ENCODE results near the gene CGB3. TPM values are rescaled to one million over a fixed set of nuclear protein-coding genes. Genes with fewer than 3 reads are reported as not detected.
A peak's percentile ranks its signal among the peaks of the same experiment; 100 is the strongest.

The CGB3 gene
- total and polyA plus RNA-seq, 2 experiments from 2014 or later = not detected

DNA sequence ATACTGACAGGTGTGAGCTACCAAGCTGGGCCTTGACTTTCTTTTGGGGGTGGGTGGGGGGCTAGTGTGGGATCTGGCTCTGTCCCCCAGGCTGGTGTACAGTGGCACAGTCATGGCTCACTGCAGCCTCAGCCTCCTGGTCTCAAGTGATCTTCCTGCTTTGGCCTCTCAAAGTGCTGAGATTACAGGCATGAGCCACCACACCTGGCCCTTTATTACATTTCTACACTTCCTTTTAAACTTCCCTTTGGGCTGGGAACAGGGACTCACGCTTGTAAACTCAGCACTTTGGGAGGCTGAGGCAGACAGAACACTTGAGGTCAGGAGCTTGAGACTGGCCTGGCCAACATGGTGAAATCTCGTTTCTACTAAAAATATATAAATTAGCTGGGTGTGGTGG, 47.1 kb downstream of the CGB3 start:
- no peak overlapping the region for H3K4me3 ChIP-seq
- no peaks in the 10 kb centered on the region for H3K27me3 ChIP-seq
- H3K27ac ChIP-seq = no peak overlapping the region
- no peak for TF ChIP-seq CTCF (IDR thresholded peaks at IDR 0.05; ENCODE audit: low read depth, low read length)
- peaks cover 30% of the 10 kb centered on the region for H3K36me3 ChIP-seq
- H3K9me3 ChIP-seq (ENCODE audit: low read depth) = no peaks in the 10 kb centered on the region
- no peak for DNase-seq (ENCODE audit: low read depth in 1 of 2, low spot score in 1 of 2)
- H3K4me1 ChIP-seq (ENCODE audit: low read depth) = peaks cover 2% of the 10 kb centered on the region

DNA sequence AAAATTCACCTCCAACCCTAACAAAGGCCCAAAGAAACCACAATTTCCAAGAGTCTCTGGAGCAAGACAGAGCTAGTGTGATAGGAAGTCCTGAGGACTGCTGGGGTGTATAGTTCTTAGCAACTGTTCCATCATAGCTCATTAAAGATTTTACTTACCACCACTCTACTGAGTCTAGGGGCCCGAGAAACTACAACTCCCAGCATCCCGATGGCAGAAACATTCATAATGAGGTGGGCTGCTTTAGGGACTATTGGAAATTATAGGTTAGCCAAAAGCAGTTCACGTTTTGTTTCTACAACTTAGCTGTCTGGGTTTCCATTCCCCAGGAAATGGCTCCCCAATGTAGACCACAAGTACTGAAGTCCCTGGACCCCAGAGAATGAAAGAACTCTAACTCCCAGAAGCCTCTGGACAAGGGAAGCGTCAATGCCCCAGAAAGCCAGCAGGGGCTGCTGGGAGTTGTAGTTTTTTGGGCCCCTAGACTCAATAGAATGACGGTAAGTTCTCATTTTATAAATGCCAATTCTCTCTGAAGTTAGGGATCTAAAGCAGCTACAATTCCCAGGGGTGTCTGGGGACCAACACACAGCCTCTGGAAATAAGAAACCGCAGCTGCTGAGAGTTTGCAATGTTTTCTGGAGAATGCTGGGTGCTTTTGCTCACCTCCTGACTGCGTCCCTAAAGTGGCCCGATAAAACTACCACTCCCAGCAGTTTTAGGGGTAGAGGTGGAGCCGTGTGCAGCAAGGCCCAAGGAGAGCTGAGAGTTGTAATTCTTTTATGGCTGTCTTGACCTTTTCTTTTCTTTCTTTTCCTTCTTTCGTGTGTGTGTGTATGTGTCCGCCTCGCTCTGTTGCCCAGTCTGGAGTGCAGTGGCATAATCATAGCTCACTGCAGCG, 47.9 kb downstream of the CGB3 start:
- no peak overlapping the region for H3K27ac ChIP-seq
- DNase-seq (ENCODE audit: low read depth in 1 of 2, low spot score in 1 of 2) = peak in 1 of 2 donors; percentile 42
- peaks cover 30% of the 10 kb centered on the region for H3K36me3 ChIP-seq
- H3K4me3 ChIP-seq = no peak overlapping the region
- peak; percentile 19 for TF ChIP-seq CTCF (IDR thresholded peaks at IDR 0.05; ENCODE audit: low read depth, low read length)
- no peaks in the 10 kb centered on the region for H3K27me3 ChIP-seq
- no peaks in the 10 kb centered on the region for H3K9me3 ChIP-seq (ENCODE audit: low read depth)
- peaks cover 2% of the 10 kb centered on the region for H3K4me1 ChIP-seq (ENCODE audit: low read depth)

Other genes with a start within 250 kb of the CGB3 start
- gene BCAT2, start 213.3 kb downstream of the CGB3 start, total RNA-seq = 127 and 144 TPM in 2 replicates
- 154 and 157 TPM in 2 replicates for gene BCAT2, start 213.3 kb downstream of the CGB3 start, polyA plus RNA-seq
- 27.5 and 43.1 TPM in 2 replicates for gene HSD17B14, start 187.8 kb downstream of the CGB3 start, total RNA-seq
- 31.7 and 35.1 TPM in 2 replicates for gene HSD17B14, start 187.8 kb downstream of the CGB3 start, polyA plus RNA-seq
- 22.5 and 27.1 TPM in 2 replicates for gene PLEKHA4, start 155.7 kb downstream of the CGB3 start, total RNA-seq
- gene PLEKHA4, start 155.7 kb downstream of the CGB3 start, polyA plus RNA-seq = 29.4 and 37.1 TPM in 2 replicates
- 54.1 and 85.1 TPM in 2 replicates for gene PPP1R15A, start 151.9 kb downstream of the CGB3 start, total RNA-seq
- 87.6 and 95.7 TPM in 2 replicates for gene PPP1R15A, start 151.9 kb downstream of the CGB3 start, polyA plus RNA-seq
- 0.25 and 2.0 TPM in 2 replicates for gene TULP2, start 125.6 kb downstream of the CGB3 start, total RNA-seq
- 0.26 and 1.0 TPM in 2 replicates for gene TULP2, start 125.6 kb downstream of the CGB3 start, polyA plus RNA-seq
- 274 and 337 TPM in 2 replicates for gene NUCB1, start 124.0 kb downstream of the CGB3 start, total RNA-seq
- 230 and 290 TPM in 2 replicates for gene NUCB1, start 124.0 kb downstream of the CGB3 start, polyA plus RNA-seq
- gene DHDH, start 90.6 kb downstream of the CGB3 start, total RNA-seq = 2.2 and 4.8 TPM in 2 replicates
- gene DHDH, start 90.6 kb downstream of the CGB3 start, polyA plus RNA-seq = 7.0 and 10.2 TPM in 2 replicates
- 64.2 and 126 TPM in 2 replicates for gene BAX, start 69.5 kb downstream of the CGB3 start, total RNA-seq
- gene BAX, start 69.5 kb downstream of the CGB3 start, polyA plus RNA-seq = 68.7 and 95.2 TPM in 2 replicates
- gene FTL, start 59.0 kb downstream of the CGB3 start, total RNA-seq = 760 and 891 TPM in 2 replicates
- gene FTL, start 59.0 kb downstream of the CGB3 start, polyA plus RNA-seq = 1,227 and 1,335 TPM in 2 replicates
- 155 and 165 TPM in 2 replicates for gene GYS1, start 31.0 kb downstream of the CGB3 start, total RNA-seq
- 175 and 195 TPM in 2 replicates for gene GYS1, start 31.0 kb downstream of the CGB3 start, polyA plus RNA-seq
- 240 and 294 TPM in 2 replicates for gene RUVBL2, start 30.4 kb downstream of the CGB3 start, total RNA-seq
- 128 and 167 TPM in 2 replicates for gene RUVBL2, start 30.4 kb downstream of the CGB3 start, polyA plus RNA-seq
- gene LHB, start 7.2 kb downstream of the CGB3 start, total RNA-seq = 1.8 TPM in 1 of 2 replicates, not detected in the other
- 2.7 TPM in 1 of 2 replicates, not detected in the other for gene LHB, start 7.2 kb downstream of the CGB3 start, polyA plus RNA-seq
- gene CGB2, start 7.6 kb upstream of the CGB3 start, total RNA-seq = not detected in 2 replicates
- gene CGB2, start 7.6 kb upstream of the CGB3 start, polyA plus RNA-seq = 1.5 TPM in 1 of 2 replicates, not detected in the other
- gene CGB1, start 12.6 kb upstream of the CGB3 start, total RNA-seq = not detected in 2 replicates
- not detected in 2 replicates for gene CGB1, start 12.6 kb upstream of the CGB3 start, polyA plus RNA-seq
- gene CGB5, start 19.5 kb upstream of the CGB3 start, total RNA-seq = not detected in 2 replicates
- not detected in 2 replicates for gene CGB5, start 19.5 kb upstream of the CGB3 start, polyA plus RNA-seq
- not detected in 2 replicates for gene CGB8, start 24.8 kb upstream of the CGB3 start, total RNA-seq
- not detected in 2 replicates for gene CGB8, start 24.8 kb upstream of the CGB3 start, polyA plus RNA-seq
- 3.9 and 8.3 TPM in 2 replicates for gene CGB7, start 33.4 kb upstream of the CGB3 start, total RNA-seq
- gene CGB7, start 33.4 kb upstream of the CGB3 start, polyA plus RNA-seq = 6.5 and 11.5 TPM in 2 replicates
- gene NTF4, start 40.5 kb upstream of the CGB3 start, total RNA-seq = 11.8 TPM in 2 replicates
- 17.0 and 31.7 TPM in 2 replicates for gene NTF4, start 40.5 kb upstream of the CGB3 start, polyA plus RNA-seq
- gene KCNA7, start 48.4 kb upstream of the CGB3 start, total RNA-seq = 1.1 and 2.3 TPM in 2 replicates
- 1.3 and 1.6 TPM in 2 replicates for gene KCNA7, start 48.4 kb upstream of the CGB3 start, polyA plus RNA-seq
- gene SNRNP70, start 61.1 kb upstream of the CGB3 start, total RNA-seq = 396 and 598 TPM in 2 replicates
- gene SNRNP70, start 61.1 kb upstream of the CGB3 start, polyA plus RNA-seq = 470 and 492 TPM in 2 replicates
- gene LIN7B, start 90.0 kb upstream of the CGB3 start, total RNA-seq = 20.0 and 24.5 TPM in 2 replicates
- gene LIN7B, start 90.0 kb upstream of the CGB3 start, polyA plus RNA-seq = 34.6 and 37.8 TPM in 2 replicates
- 2.1 and 12.5 TPM in 2 replicates for gene C19orf73, start 94.8 kb upstream of the CGB3 start, total RNA-seq
- 3.7 and 9.6 TPM in 2 replicates for gene C19orf73, start 94.8 kb upstream of the CGB3 start, polyA plus RNA-seq
- 27.3 and 30.4 TPM in 2 replicates for gene PPFIA3, start 95.2 kb upstream of the CGB3 start, total RNA-seq
- 29.3 and 32.5 TPM in 2 replicates for gene PPFIA3, start 95.2 kb upstream of the CGB3 start, polyA plus RNA-seq
- gene HRC, start 131.1 kb upstream of the CGB3 start, total RNA-seq = 255 and 389 TPM in 2 replicates
- 184 and 255 TPM in 2 replicates for gene HRC, start 131.1 kb upstream of the CGB3 start, polyA plus RNA-seq
- 51.3 and 106 TPM in 2 replicates for gene TRPM4, start 133.5 kb upstream of the CGB3 start, total RNA-seq
- gene TRPM4, start 133.5 kb upstream of the CGB3 start, polyA plus RNA-seq = 74.2 and 119 TPM in 2 replicates